ENCODE measurements around the gene CLDND1. TPM values are rescaled to one million over a fixed set of nuclear protein-coding genes. Genes with fewer than 3 reads are reported as not detected.

The CLDND1 gene
- total RNA-seq, 3 donors from 2014 or later: 222 to 249 (median 241) TPM

DNA sequence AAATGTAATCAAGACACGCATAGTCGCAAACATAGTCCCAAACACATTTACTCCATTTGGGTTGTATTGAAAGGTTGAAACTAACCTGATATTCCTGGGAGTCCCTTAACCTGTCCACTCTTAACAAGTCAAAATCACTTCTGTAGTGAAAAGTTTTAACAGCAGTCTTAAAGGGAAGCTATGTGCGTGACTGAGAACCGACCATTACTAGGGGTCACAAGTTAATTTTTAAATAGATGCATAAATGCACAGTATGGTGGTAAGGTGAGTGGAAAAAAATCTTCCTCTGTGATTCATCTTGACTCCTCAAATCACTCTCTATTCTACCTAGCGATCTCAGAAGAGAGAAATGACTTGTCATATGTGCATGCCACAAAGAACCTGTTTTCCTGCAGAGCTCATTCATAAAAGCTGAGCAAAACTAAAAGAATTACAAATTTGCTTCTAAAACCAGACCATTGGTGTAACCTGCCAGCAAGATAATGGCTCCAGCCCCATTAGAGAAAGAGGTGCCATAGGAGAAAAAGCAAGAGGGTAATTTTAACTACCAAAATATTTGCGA is 13.8 kb upstream of the CLDND1 start:
- Mint-ChIP-seq H3K4me3 (peak overlapping the region; percentile 63), H3K36me3 (ENCODE audit: insufficient read depth) (no peaks in the 10 kb centered on the region), H3K9me3 (no peaks in the 10 kb centered on the region), H3K4me1 (ENCODE audit: low read depth) (peaks cover 31% of the 10 kb centered on the region), H3K27me3 (ENCODE audit: low read depth) (no peaks in the 10 kb centered on the region)
- DNase-seq: no peak
- peak; percentile 82 to 84 for ATAC-seq

DNA sequence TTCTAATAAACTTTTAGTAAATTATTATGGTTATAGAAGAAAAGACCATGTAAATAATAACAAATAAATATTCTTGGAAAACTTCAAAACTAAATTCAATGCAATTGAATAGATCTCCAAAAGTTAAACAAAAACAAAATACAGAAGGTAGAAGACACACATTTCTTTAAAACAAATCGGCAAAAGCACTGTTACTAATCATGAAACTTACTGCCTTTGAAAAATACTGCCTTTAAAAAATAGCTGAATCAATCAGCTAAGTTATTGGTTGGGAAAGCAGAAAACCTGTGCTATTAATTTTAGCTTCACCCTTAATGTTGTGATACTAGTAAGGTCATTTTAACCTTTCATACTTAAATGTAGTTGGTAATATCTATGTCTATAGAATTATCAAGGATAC is 12.0 kb upstream of the CLDND1 start:
- ATAC-seq: no peak
- H3K4me1 Mint-ChIP-seq (ENCODE audit: low read depth): peaks cover 22% of the 10 kb centered on the region
- peak overlapping the region; percentile 63 for H3K4me3 Mint-ChIP-seq
- no peaks in the 10 kb centered on the region for H3K27me3 Mint-ChIP-seq (ENCODE audit: low read depth)
- H3K36me3 Mint-ChIP-seq (ENCODE audit: insufficient read depth): no peaks in the 10 kb centered on the region
- H3K9me3 Mint-ChIP-seq: no peaks in the 10 kb centered on the region
- no peak for DNase-seq

DNA sequence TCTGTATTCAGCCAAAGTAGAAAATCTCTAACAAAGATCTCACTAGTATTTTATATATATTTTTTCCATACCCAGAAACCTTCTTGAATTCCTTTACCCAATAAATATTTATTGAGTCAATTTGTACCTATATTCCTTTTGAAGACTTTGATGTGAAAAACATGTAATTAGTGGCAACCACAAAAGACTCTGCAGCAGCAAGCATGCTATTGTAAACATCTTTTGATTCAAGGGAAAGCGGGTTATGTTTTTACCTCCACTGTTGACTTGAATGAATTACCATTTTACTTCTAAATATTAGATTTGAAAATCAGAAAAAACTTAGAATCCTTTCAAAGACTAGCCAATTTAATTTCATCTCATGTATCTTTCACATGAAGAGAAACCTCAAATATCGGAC is 11.5 kb upstream of the CLDND1 start:
- no peaks in the 10 kb centered on the region for H3K36me3 Mint-ChIP-seq (ENCODE audit: insufficient read depth)
- no peak for DNase-seq
- H3K27me3 Mint-ChIP-seq (ENCODE audit: low read depth): no peaks in the 10 kb centered on the region
- H3K4me3 Mint-ChIP-seq: peak overlapping the region; percentile 58
- peaks cover 21% of the 10 kb centered on the region for H3K4me1 Mint-ChIP-seq (ENCODE audit: low read depth)
- no peak for ATAC-seq
- H3K9me3 Mint-ChIP-seq: no peaks in the 10 kb centered on the region

DNA sequence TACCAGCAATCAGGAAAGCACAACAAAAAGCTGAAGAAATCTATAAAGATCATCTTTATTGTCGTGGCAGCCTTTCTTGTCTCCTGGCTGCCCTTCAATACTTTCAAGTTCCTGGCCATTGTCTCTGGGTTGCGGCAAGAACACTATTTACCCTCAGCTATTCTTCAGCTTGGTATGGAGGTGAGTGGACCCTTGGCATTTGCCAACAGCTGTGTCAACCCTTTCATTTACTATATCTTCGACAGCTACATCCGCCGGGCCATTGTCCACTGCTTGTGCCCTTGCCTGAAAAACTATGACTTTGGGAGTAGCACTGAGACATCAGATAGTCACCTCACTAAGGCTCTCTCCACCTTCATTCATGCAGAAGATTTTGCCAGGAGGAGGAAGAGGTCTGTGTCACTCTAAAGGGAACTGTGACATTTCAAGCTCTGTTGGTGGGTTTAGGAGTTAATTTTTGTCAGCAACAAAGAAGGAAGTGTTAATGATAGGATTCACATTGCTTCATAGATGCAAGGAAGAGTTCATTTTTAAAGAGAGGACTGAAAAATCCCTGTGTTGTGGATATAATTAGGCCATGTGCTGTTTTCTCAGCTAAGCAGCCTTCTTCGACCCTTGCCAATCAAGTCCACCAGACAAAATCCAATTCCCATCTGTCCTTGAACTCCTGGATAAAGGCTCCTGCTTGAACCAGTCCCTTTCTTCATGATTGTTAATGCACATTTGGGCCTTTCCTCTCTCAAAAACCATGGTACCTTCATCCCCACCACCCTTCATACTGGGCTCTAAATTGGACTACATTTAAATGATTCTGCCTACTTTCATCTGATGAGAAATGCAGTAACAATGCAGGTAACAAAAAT is 10.2 kb upstream of the CLDND1 start:
- Mint-ChIP-seq H3K4me1 (ENCODE audit: low read depth) (peaks cover 15% of the 10 kb centered on the region), H3K36me3 (ENCODE audit: insufficient read depth) (no peaks in the 10 kb centered on the region), H3K4me3 (peak overlapping the region; percentile 58), H3K27me3 (ENCODE audit: low read depth) (no peaks in the 10 kb centered on the region), H3K9me3 (no peaks in the 10 kb centered on the region)
- ATAC-seq (no peak), DNase-seq (no peak)

DNA sequence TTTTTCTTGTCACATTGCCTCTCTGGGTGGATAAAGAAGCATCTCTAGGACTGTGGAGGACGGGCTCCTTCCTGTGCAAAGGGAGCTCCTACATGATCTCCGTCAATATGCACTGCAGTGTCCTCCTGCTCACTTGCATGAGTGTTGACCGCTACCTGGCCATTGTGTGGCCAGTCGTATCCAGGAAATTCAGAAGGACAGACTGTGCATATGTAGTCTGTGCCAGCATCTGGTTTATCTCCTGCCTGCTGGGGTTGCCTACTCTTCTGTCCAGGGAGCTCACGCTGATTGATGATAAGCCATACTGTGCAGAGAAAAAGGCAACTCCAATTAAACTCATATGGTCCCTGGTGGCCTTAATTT is 9.6 kb upstream of the CLDND1 start:
- no peaks in the 10 kb centered on the region for H3K27me3 Mint-ChIP-seq (ENCODE audit: low read depth)
- H3K4me3 Mint-ChIP-seq: peak overlapping the region; percentile 58
- H3K4me1 Mint-ChIP-seq (ENCODE audit: low read depth): peaks cover 15% of the 10 kb centered on the region
- no peaks in the 10 kb centered on the region for H3K36me3 Mint-ChIP-seq (ENCODE audit: insufficient read depth)
- DNase-seq (no peak), ATAC-seq (no peak)
- H3K9me3 Mint-ChIP-seq: no peaks in the 10 kb centered on the region

DNA sequence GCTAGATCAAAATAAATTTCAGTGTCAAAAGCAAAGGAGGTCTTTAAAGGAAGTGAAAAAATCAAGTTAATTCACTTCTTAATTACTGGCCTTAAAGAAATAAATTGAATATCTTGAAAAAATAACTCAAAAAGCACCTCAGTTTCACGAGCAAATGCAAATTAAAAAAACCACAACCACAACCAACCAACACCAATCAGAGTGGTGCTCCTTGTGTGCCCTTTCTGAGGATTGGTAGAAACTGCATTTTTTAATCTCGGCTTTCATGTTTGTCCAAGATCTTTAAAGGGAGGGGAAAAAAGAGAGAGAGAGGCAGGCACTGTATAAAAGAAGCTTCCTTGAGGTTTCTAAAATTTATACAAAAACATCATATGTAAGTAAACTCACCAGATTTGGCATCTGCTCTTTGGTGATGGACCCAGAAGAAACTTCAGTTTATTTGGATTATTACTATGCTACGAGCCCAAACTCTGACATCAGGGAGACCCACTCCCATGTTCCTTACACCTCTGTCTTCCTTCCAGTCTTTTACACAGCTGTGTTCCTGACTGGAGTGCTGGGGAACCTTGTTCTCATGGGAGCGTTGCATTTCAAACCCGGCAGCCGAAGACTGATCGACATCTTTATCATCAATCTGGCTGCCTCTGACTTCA is 9.0 kb upstream of the CLDND1 start, which contains the start of gene GPR15:
GPR15 (plus strand) TSS at position 357 of the 653 bp plus-strand sequence; CDS start at position 413, 56 bp downstream.
- peaks cover 10% of the 10 kb centered on the region for H3K4me1 Mint-ChIP-seq (ENCODE audit: low read depth)
- H3K9me3 Mint-ChIP-seq: no peaks in the 10 kb centered on the region
- no peaks in the 10 kb centered on the region for H3K27me3 Mint-ChIP-seq (ENCODE audit: low read depth)
- peak within 1 kb of the TSS; percentile 58 for H3K4me3 Mint-ChIP-seq
- H3K36me3 Mint-ChIP-seq (ENCODE audit: insufficient read depth): no peaks in the 10 kb centered on the region
- no peak for ATAC-seq
- DNase-seq: no peak

DNA sequence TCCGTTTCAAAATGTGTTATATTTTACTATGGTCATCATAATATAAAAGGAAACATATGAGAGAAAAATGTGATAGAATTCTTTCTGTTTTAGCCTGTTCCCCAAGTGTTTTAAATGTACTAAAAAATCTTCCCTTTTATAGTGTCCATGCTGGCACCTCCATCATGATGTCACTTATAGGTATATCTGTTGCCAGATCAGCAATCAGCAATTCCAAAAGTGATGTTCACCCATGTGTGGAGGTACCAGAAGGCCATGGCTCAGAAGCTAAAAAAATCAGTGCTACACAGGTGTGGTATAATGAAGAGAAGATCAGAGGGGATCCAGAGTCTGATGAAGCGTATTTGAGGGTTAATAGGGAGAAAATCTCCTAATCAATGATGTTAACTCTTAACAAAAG is 8.0 kb upstream of the CLDND1 start:
- Mint-ChIP-seq H3K27me3 (ENCODE audit: low read depth) (no peaks in the 10 kb centered on the region), H3K36me3 (ENCODE audit: insufficient read depth) (no peaks in the 10 kb centered on the region), H3K9me3 (no peaks in the 10 kb centered on the region), H3K4me1 (ENCODE audit: low read depth) (peaks cover 7% of the 10 kb centered on the region), H3K4me3 (no peak overlapping the region)
- ATAC-seq (no peak), DNase-seq (no peak)

DNA sequence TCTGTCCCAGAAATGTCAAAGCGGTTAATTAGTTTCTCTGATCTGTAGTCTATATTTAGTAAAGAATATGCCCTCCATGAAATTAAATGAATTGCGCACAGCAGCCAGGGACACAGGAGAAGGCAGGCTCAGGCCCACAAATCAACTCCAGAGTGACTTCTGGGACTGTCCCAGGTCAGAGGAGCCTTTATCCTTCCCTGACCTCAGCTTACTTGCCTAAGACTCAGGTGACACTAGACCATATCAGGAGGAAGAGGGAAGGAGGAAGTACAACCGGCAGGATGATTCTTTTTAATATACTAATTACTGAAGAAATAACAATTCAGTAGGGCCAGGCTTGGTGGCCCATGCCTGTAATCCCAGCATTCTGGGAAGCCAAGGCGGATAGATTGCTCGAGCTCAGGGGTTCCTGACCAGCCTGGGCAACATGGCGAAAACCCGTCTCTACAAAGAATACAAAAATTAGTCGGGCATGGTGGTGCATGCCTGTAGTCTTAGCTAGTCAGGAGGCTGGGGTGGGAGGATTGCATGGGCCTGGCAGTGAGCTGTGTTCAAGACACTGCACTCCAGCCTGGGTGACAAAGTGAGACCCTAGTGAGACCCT is 7.3 kb upstream of the CLDND1 start:
- H3K9me3 Mint-ChIP-seq: no peaks in the 10 kb centered on the region
- H3K27me3 Mint-ChIP-seq (ENCODE audit: low read depth): no peaks in the 10 kb centered on the region
- ATAC-seq: no peak
- H3K4me1 Mint-ChIP-seq (ENCODE audit: low read depth): peaks cover 7% of the 10 kb centered on the region
- H3K36me3 Mint-ChIP-seq (ENCODE audit: insufficient read depth): no peaks in the 10 kb centered on the region
- H3K4me3 Mint-ChIP-seq: no peak overlapping the region
- no peak for DNase-seq

DNA sequence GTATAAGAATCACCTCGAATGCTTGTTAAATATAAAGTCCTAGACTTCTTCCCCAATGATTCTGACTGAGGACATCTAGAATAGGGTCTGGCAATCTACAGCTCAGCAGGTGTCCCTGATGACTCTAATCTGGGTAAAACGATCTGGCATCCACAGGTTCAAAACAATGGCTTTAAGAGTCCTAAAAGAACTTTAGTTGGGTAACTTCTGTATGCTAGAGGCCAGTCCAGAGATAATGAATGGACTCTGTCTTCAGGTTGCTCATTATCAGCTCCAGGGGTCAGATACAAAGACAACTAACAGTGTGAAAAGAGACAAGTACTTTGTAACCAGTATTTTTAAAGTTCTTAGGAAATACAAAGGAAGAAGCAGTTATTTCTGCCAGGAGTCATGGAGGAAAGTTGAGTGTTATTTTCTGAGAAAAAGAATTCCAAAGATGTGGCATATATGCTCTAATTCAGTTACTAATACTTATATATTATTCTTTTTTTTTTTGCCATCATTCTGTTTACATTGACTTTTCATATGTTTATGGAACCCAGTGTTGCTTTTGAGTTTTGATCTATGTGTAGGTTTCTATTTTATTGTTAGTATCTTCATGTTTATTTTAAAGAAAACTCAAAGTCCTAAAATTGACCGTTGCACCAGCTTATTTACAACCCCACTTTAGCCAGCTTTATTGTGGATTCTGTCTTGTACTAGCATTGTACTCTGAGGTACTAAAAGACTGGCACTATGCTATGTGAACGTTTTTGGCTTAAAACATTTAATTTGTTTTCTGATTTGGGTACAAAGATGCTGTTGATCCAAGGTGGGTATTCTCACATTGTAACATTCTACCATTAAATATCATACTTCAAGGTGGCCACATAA is 6.0 kb upstream of the CLDND1 start:
- DNase-seq: no peak
- no peaks in the 10 kb centered on the region for H3K36me3 Mint-ChIP-seq (ENCODE audit: insufficient read depth)
- peaks cover 7% of the 10 kb centered on the region for H3K4me1 Mint-ChIP-seq (ENCODE audit: low read depth)
- no peaks in the 10 kb centered on the region for H3K27me3 Mint-ChIP-seq (ENCODE audit: low read depth)
- no peaks in the 10 kb centered on the region for H3K9me3 Mint-ChIP-seq
- no peak for ATAC-seq
- no peak overlapping the region for H3K4me3 Mint-ChIP-seq

DNA sequence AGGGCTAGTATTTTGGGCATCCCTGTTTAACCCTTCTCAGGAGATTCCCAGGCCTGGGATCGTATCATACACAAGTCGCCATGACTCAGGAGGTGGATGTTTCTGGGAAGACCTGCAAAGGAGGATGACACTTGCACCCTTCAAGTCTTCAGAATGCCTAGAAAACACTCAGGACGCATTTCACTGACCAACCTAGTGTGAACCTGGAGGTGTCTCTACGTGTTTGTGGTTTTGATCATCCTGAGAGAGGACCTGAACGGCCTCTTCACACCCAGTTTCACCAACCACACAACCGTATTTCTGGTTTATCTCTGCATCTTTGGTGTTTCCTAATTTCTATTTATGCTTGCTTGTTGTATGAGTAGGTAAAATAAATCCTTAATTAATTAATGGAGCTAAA is 2.8 kb upstream of the CLDND1 start:
- ATAC-seq (no peak), DNase-seq (no peak)
- no peaks in the 10 kb centered on the region for H3K9me3 Mint-ChIP-seq
- H3K36me3 Mint-ChIP-seq (ENCODE audit: insufficient read depth): peaks cover 15% of the 10 kb centered on the region
- no peak overlapping the region for H3K4me3 Mint-ChIP-seq
- H3K27me3 Mint-ChIP-seq (ENCODE audit: low read depth): no peaks in the 10 kb centered on the region
- peaks cover 19% of the 10 kb centered on the region for H3K4me1 Mint-ChIP-seq (ENCODE audit: low read depth)

DNA sequence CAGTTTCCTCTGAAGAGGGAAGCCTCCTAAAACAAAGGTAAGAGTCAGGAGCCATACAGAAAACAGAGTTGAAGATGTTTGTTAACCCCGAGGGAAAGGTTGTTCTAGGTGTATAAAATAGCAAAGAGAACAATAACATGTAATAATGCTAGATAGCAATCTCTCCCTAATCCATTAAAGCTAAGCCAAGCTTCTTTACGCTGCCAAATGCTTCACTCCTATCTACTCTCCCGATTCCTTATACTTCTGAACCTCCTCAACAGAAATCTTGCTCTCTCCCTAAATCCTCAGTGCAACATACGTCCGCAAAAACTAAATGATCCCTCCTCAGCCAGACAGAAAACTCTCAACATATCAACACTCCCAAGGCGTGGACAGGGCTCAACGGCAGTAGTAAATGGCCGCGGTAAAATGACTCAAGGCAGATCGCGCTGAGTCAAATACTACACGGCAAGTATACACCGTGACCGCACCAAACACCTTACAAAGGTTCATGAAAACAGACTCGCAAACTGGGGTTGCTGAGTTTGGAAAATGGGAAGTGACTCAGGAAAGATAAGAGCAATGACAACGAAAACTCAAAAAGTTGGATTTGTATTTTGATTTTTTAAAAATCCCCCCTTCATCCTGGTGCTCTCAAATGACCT is 682 bp downstream of the CLDND1 start:
- Mint-ChIP-seq H3K4me1 (ENCODE audit: low read depth) (peaks cover 52% of the 10 kb centered on the region), H3K9me3 (no peaks in the 10 kb centered on the region)
- peak; percentile 41 for DNase-seq

DNA sequence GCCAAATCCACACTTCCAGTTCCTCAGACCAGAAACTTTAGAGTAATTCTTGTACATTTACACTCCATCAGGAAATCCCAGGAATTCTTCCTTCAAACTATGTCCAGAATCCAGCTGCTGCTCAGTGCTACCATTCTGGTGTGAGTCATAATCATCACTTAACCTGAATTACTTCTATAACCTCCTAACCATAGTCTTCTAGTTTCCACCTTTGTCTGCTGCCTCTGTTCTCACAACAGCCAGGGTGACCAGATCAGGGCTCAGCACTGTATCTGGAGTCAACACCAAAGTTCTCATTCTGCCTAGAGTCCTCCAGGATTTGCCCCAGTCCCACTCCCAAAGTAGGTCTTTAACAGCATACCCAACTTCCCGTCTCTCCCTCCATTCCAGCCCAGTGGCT is 3.4 kb downstream of the CLDND1 start:
- Mint-ChIP-seq H3K36me3 (ENCODE audit: insufficient read depth) (peaks cover 60% of the 10 kb centered on the region), H3K4me3 (peak overlapping the region; percentile 92), H3K9me3 (no peaks in the 10 kb centered on the region), H3K27me3 (ENCODE audit: low read depth) (no peaks in the 10 kb centered on the region), H3K4me1 (ENCODE audit: low read depth) (peaks cover 64% of the 10 kb centered on the region)
- DNase-seq (no peak), ATAC-seq (no peak)

More for the DNA sequence above, 682 bp downstream of the CLDND1 start:
- Mint-ChIP-seq H3K36me3 (ENCODE audit: insufficient read depth) (peaks cover 43% of the 10 kb centered on the region), H3K27me3 (ENCODE audit: low read depth) (no peaks in the 10 kb centered on the region), H3K4me3 (peak overlapping the region; percentile 92)
- ATAC-seq: peak; percentile 62 to 67

DNA sequence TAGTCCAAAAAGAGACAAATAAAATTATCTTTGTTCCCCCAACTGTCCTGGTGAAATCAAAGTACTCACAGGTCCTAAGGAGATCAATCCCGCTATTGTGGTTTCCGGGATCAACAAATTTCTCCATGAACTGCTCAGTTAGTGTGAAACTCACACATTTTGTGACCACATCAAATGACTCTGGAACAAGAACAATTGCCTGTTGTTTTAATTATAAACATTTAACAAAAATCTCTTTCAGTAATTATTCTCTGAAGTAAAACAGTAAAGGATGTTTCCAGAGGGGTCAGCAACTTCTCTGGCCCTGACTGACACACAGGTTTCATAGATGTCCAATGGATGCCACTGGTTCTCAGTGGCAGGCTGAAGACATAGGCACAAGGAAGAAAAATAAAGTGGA is 3.9 kb downstream of the CLDND1 start:
- no peak for ATAC-seq
- H3K36me3 Mint-ChIP-seq (ENCODE audit: insufficient read depth): peaks cover 64% of the 10 kb centered on the region
- peaks cover 67% of the 10 kb centered on the region for H3K4me1 Mint-ChIP-seq (ENCODE audit: low read depth)
- H3K9me3 Mint-ChIP-seq: no peaks in the 10 kb centered on the region
- no peak for DNase-seq
- peak overlapping the region; percentile 92 for H3K4me3 Mint-ChIP-seq
- no peaks in the 10 kb centered on the region for H3K27me3 Mint-ChIP-seq (ENCODE audit: low read depth)
